ENCODE data around the gene POTEI.
"Not testable (repeated sequence)": the region's sequence is repeated elsewhere in the genome, so short reads cannot be mapped to it uniquely, and the experiment has no call there.

Gene POTEI

DNA sequence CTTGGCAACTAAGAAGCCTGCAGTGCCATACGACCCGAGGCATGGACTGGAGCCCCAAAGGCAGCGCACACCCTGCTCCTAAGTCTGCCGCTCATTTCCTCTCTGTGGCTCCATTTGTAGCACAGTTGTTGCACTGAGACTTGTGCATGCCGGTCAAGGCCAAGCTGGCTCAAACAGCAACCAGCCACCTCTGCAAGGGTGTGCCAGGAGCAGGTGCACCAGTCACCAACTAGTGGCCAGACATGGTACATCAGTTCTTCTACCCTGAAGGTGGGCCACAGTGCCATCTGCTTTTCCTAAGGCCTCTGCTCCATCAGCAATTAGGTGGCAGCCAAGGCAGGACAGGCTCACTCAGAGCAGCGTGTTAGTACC lies 54.4 kb downstream of the POTEI start:
- not testable (repeated sequence) for DNase-seq

DNA sequence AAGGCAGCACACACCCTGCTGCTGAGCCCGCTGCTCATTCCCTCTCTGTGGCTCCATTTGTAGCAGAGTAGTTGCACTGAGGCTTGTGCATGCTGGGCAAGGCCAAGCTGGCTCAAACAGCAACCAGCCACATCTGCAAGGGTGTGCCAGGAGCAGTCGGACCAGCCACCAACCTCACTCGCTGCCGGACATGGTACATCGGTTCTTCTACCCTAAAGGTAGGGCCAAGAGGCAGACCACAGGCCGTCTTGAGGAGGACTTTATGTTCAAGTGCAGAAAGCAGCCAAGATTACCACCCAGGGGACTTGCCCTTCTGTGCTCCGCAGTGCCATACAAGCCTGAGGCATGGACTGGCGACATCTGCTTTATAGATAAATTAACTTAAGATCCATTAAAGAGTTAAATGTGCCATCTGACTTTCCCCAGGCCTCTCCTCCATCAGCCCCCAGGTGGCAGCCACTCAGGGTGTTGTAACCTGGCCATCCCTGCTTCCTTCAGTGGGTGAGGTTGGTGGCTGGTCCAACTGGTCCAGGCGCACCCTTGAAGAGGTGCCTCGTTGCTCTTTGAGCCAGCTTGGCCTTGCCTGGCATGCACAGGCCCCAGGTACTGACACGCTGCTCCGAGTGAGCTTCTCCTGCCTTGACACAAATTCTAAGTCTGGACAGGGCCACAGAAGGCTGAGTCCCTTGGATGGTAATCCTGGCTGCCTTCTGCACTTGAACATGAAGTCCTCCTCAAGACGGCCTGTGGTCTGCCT lies 55.0 kb downstream of the POTEI start:
- not testable (repeated sequence) for DNase-seq

DNA sequence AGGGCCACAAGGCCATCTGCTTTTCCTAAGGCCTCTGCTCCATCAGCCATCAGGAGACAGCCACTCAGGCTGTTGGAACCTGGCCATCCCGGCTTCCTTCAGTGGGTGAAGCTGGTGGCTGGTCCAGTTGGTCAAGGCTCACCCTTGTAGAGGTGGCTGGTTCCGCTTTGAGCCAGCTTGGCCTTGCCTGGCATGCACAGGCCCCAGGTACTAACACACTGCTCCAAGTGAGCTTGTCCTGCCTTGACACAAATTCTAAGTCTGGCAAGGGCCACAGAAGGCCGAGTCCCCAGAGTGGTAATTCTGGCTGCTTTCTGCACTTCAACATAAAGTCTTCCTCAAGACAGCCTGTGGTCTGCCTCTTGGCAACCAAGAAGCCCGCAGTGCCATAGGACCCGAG lies 56.2 kb downstream of the POTEI start:
- DNase-seq, result not testable (repeated sequence)

DNA sequence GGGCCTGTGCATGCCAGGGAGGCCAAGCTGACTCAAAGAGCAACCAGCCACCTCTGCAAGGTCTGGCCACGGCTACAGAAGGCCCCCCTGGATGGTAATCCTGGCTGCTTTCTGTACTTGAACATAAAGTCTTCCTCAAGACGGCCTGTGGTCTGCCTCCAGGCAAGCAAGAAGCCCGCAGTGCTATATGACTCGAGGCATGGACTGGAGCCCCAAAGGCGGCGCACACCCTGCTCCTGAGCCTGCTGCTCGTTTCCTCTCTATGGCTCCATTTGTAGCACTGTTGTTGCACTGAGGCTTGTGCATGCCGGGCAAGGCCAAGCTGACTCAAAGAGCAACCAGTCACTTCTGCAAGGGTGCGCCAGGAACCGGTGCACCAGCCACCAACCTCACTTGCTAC lies 57.3 kb downstream of the POTEI start:
- DNase-seq, result not testable (repeated sequence)

DNA sequence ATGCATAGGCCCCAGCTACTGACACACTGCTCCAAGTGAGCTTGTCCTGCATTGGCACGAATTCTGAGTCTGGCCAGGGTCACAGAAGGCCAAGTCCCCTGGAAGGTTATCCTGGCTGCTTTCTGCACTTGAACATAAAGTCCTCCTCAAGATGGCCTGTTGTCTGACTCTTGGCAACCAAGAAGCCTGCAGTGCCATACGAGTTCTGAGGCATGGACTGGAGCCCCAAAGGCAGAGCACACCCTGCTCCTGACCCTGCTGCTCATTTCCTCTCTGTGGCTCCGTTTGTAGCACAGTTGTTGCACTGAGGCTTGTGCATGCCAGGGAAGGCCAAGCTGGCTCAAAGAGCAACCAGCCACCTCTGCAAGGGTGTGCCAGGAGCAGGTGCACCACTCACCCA lies 57.9 kb downstream of the POTEI start:
- not testable (repeated sequence) for DNase-seq

DNA sequence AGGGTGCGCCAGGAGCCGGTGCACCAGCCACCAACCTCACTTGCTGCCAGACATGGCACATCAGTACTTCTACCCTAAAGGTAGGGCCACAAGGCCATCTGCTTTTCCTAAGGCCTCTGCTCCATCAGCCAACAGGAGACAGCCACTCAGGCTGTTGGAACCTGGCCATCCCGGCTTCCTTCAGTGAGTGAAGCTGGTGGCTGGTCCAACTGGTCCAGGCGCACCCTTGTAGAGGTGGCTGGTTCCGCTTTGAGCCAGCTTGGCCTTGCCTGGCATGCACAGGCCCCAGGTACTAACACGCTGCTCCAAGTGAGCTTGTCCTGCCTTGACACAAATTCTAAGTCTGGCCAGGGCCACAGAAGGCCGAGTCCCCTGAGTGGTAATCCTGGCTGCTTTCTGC lies 58.8 kb downstream of the POTEI start:
- not testable (repeated sequence) for DNase-seq

DNA sequence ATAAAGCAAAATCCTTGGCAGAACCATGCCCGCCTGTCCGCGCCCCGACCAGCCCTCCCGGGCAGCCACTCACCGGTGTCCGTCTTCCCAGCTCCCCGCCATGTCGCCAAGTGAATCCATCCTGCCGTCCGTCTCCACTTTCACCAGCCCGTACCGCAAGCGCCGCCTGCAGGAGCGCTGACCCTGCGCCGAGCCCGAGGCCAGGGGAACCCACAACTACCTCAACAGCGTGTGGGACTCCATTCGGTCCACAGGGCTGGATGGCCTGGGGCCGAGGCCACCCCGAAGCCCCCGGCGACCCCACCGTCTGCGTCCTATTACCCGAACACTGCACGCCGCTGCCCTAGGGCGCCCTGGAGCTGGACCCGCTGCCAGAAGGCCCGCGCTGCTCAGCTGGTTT lies 81.5 kb downstream of the POTEI start:
- DNase-seq, result peak; percentile 12

DNA sequence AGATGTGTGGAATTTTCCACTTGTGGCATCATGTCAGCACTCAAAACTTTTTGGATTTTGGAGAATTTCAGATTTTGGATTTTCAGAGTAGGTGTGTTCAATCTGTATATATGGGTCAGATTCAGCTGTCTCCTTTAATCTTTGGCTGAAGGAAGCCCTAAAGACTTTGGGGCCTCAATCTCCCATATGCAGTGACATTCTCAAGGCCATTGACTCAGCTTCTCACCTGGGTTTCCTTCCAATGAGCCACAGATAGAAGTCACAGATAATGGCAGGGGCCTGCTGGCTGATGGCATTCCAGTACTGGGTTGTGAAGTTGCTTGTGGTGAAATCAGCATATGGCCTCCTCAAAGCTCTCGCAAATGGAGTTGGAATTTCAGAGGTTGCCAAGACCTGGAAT lies 90.3 kb downstream of the POTEI start:
- DNase-seq, result not testable (repeated sequence)

DNA sequence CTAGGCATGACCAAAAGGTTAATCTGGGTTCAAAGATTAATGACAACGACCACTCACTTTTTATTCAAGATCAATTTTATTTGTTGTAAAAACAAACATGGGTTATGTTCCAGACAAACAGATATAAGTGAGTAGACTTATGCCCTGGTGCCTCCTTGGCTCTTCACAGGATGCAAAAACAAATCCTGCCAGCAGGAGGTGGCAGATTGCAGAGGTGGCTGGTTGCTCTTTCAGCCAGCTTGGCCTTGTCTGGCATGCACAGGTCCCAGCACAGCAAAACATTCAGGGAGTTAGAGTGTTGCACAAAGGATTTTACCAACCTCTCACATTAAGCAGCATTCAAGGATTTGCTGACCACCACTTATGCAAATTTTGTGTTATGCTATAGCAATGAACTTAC lies 92.4 kb downstream of the POTEI start:
- DNase-seq, result peak; percentile 5
